IMR-90 (cell line): ENCODE results near the gene NUP58. TPM values are rescaled to one million over a fixed set of nuclear protein-coding genes. Genes with fewer than 3 reads are reported as not detected.

Experiments
- ATAC-seq: fragments of 200-7000 bp; cut with Tn5 transposase; 2 replicates; pipeline ENCODE4 v1.9.1; 2020; ENCODE audit warnings: low read depth, mild to moderate bottlenecking, moderate library complexity
- BruUV-seq: library from RNA; stranded (reverse); fragments of 400-500 nt; replicated peaks from 2 replicates; lab custom pipeline; 2021; lab: Mats Ljungman, UMichigan
- CTCF ChIA-PET: fragments of 300-600 bp; formaldehyde crosslinking; extraction: SDS; loops from one replicate; lab custom pipeline; 2021; ENCODE audit warnings: antibody characterized with exemption; lab: Yijun Ruan, JAX
- POLR2A ChIA-PET: fragments of 300-600 bp; sonication (Branson Sonifier 250); formaldehyde crosslinking; loops from one replicate; lab custom pipeline; 2022; ENCODE audit warnings: antibody characterized with exemption; ENCODE audit not compliant: unreplicated experiment; lab: Charles Lee
- DNase-seq: peaks from one replicate; pipeline ENCODE4 v3.0.0; 2013
- H2AFZ ChIP-seq: replicated peaks from 2 replicates; pipeline ENCODE3; 2013; ENCODE audit warnings: low read length, mild to moderate bottlenecking; ENCODE audit not compliant: poor library complexity
- H2AK5ac ChIP-seq: 2 replicates; pipeline ENCODE4 v1.6.1; 2013; ENCODE audit warnings: low read depth, low read length, inconsistent platforms
- H2AK9ac ChIP-seq: replicated peaks from 2 replicates; pipeline ENCODE3; 2013; ENCODE audit warnings: mild to moderate bottlenecking, low read depth, low read length, moderate library complexity; ENCODE audit not compliant: poor library complexity
- H2BK120ac ChIP-seq: 2 replicates; pipeline ENCODE4 v1.6.1; 2013; ENCODE audit warnings: low read depth, low read length, inconsistent platforms
- H2BK15ac ChIP-seq: 3 replicates; pipeline ENCODE4 v1.6.1; 2013; ENCODE audit warnings: low read depth, low read length, inconsistent platforms
- H2BK20ac ChIP-seq: 2 replicates; pipeline ENCODE4 v1.6.1; 2013; ENCODE audit warnings: low read depth, mild to moderate bottlenecking, inconsistent platforms, low read length, moderate library complexity
- H2BK5ac ChIP-seq: 2 replicates; pipeline ENCODE4 v1.6.1; 2013; ENCODE audit warnings: mild to moderate bottlenecking, low read depth, low read length, inconsistent platforms; ENCODE audit not compliant: poor library complexity, severe bottlenecking
- H3K14ac ChIP-seq: replicated peaks from 2 replicates; pipeline ENCODE4 v1.6.1; 2013; ENCODE audit warnings: low read depth, low read length, inconsistent platforms
- H3K18ac ChIP-seq: 2 replicates; pipeline ENCODE4 v1.6.1; 2013; ENCODE audit warnings: low read depth, low read length, control low read depth
- H3K23ac ChIP-seq: 2 replicates; pipeline ENCODE4 v1.6.1; 2013; ENCODE audit warnings: low read depth, low read length, inconsistent platforms
- H3K27ac ChIP-seq: 2 replicates; pipeline ENCODE4 v1.5.1; 2013; ENCODE audit warnings: mild to moderate bottlenecking, control low read depth, low read length; ENCODE audit not compliant: insufficient read depth
- H3K27me3 ChIP-seq: 2 replicates; pipeline ENCODE4 v1.6.1; 2013; ENCODE audit warnings: low read length; ENCODE audit not compliant: control insufficient read depth, insufficient read depth
- H3K36me3 ChIP-seq: 2 replicates; pipeline ENCODE4 v1.6.1; 2013; ENCODE audit warnings: low read length, mixed read lengths; ENCODE audit not compliant: control insufficient read depth, insufficient read depth
- H3K4ac ChIP-seq: 2 replicates; pipeline ENCODE4 v1.6.1; 2013; ENCODE audit warnings: low read depth, low read length, inconsistent platforms
- H3K4me1 ChIP-seq: 2 replicates; pipeline ENCODE4 v1.6.1; 2013; ENCODE audit warnings: low read length, mixed read lengths; ENCODE audit not compliant: control insufficient read depth, insufficient read depth
- H3K4me2 ChIP-seq: 2 replicates; pipeline ENCODE4 v1.6.1; 2013; ENCODE audit warnings: low read depth, mild to moderate bottlenecking, control low read depth, low read length, moderate library complexity
- H3K4me3 ChIP-seq: 2 replicates; pipeline ENCODE4 v1.5.1; 2013; ENCODE audit warnings: low read depth, mild to moderate bottlenecking, control low read depth, low read length, moderate library complexity; ENCODE audit not compliant: insufficient read depth
- H3K56ac ChIP-seq: 2 replicates; pipeline ENCODE4 v1.6.1; 2013; ENCODE audit warnings: low read length, inconsistent platforms; ENCODE audit not compliant: insufficient read depth; ENCODE audit errors: extremely low read depth
- H3K79me1 ChIP-seq, 2 experiments: 2 replicates each; pipeline ENCODE4 v1.6.1; 2013; ENCODE audit warnings: low read length in 2 of 2, inconsistent platforms in 1 of 2, low read depth in 1 of 2
- H3K9ac ChIP-seq: 2 replicates; pipeline ENCODE4 v1.6.1; 2013; ENCODE audit warnings: low read depth, low read length, control low read depth
- H3K9me1 ChIP-seq: 2 replicates; pipeline ENCODE4 v1.6.1; 2013; ENCODE audit warnings: low read length, inconsistent platforms; ENCODE audit not compliant: insufficient read depth
- H3K9me3 ChIP-seq: 2 replicates; pipeline ENCODE4 v1.6.1; 2013; ENCODE audit warnings: low read length; ENCODE audit not compliant: control insufficient read depth, insufficient read depth
- H4K20me1 ChIP-seq: 2 replicates; pipeline ENCODE4 v1.6.1; 2013; ENCODE audit warnings: low read length, inconsistent platforms; ENCODE audit not compliant: insufficient read depth
- H4K5ac ChIP-seq: 2 replicates; pipeline ENCODE4 v1.6.1; 2013; ENCODE audit warnings: mild to moderate bottlenecking, low read depth, low read length, control low read depth
- H4K8ac ChIP-seq, 2 experiments: 2 replicates each; pipeline ENCODE4 v1.6.1; 2013; ENCODE audit warnings: low read depth in 2 of 2, low read length in 2 of 2, control low read depth in 1 of 2, inconsistent platforms in 1 of 2
- H4K91ac ChIP-seq: 2 replicates; pipeline ENCODE4 v1.6.1; 2013; ENCODE audit warnings: low read depth, low read length, inconsistent platforms; ENCODE audit not compliant: insufficient read depth
- WGBS, 2 experiments: methylation state at CpG; one replicate each; pipeline versions ENCODE4 v1.1.5 to v1.1.7; 2013; ENCODE audit warnings: missing lambda C conversion rate in 2 of 2; ENCODE audit not compliant: insufficient read length in 1 of 2; ENCODE audit errors: extremely low coverage in 2 of 2; 5-methylcytosine and 5-hydroxymethylcytosine counted together
- dilution Hi-C: fragments of 300-500 bp; cut with HindIII; formaldehyde crosslinking; loops from one replicate; pipeline ENCODE4 v1.14.3; 2018; ENCODE audit warnings: low sequenced_read_pairs; ENCODE audit not compliant: unreplicated experiment
- in situ Hi-C: fragments of 300-500 bp; cut with MboI; formaldehyde crosslinking; loops from 3 replicates; pipeline ENCODE4 v1.14.3; 2019; ENCODE audit warnings: low sequenced_read_pairs, inconsistent platforms, mixed read lengths
- intact Hi-C: fragments of 100-400 bp; cut with micrococcal nuclease; formaldehyde crosslinking; loops from 2 replicates; pipeline ENCODE4 v1.10.0; 2022
- polyA plus RNA-seq, 3 experiments: library from polyadenylated mRNA; depleted of rRNA; stranded (reverse); fragments of >200 nt; gene quantifications; 2 replicates each; pipeline ENCODE4 v1.2.3, GENCODE V29; 2012; ENCODE audit warnings: low replicate concordance in 1 of 3
- total RNA-seq: library from RNA; depleted of rRNA; stranded (reverse); fragments of >200 nt; gene quantifications from 2 replicates; pipeline ENCODE4 v1.2.3, GENCODE V29; 2012
- TF ChIP-seq, protein P1 (sequence below): conservative IDR thresholded peaks from 2 replicates; pipeline ENCODE4 v1.5.1; 2012; ENCODE audit warnings: mild to moderate bottlenecking, low read depth, low read length, improper control_type of control experiment

The NUP58 gene
- total and polyA plus RNA-seq, 2 of the 4 experiments (the other 2 are of a cell fraction): 29.7 to 50.7 TPM

DNA sequence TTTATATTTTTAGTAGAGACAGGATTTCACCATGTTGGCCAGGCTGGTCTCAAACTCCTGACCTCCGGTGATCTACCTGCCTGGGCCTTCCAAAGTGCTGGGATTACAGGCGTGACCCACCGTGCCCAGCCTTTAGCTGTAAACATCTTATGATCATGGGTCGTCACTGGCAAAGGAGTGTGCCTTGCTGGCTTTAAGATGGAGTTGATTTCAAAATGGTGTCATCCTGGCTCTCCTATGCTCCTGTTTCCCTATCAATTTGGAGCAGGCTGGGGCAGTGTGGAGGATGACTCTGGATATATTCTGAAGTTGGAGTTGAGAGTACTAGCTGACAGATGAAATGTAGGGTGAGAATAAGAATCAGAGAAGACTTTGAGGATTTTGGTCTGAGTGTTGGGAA is 51.9 kb downstream of the NUP58 start:
- Histone ChIP-seq H3K56ac (no peak overlapping the region), H2BK20ac (no peak overlapping the region), H3K36me3 (no peaks in the 10 kb centered on the region), H2AFZ (no peak overlapping the region), H2AK9ac (no peak overlapping the region), H4K91ac (no peak overlapping the region), H4K8ac (no peak overlapping the region), H3K27me3 (peaks cover 5% of the 10 kb centered on the region), H3K9ac (no peak overlapping the region), H2BK15ac (no peak overlapping the region), H3K4me3 (no peak overlapping the region), H3K9me1 (no peaks in the 10 kb centered on the region), H4K5ac (no peak overlapping the region), H3K9me3 (no peaks in the 10 kb centered on the region), H2AK5ac (no peak overlapping the region), H3K18ac (no peak overlapping the region), H3K14ac (no peak overlapping the region), H2BK120ac (no peak overlapping the region), H2BK5ac (no peak overlapping the region), H4K20me1 (no peaks in the 10 kb centered on the region), H3K4me1 (no peaks in the 10 kb centered on the region), H3K23ac (no peak overlapping the region), H3K27ac (no peak overlapping the region), H3K79me1 (no peaks in the 10 kb centered on the region), H3K4ac (no peak overlapping the region), H3K4me2 (no peak overlapping the region)
- TF ChIP-seq, protein P1, sequence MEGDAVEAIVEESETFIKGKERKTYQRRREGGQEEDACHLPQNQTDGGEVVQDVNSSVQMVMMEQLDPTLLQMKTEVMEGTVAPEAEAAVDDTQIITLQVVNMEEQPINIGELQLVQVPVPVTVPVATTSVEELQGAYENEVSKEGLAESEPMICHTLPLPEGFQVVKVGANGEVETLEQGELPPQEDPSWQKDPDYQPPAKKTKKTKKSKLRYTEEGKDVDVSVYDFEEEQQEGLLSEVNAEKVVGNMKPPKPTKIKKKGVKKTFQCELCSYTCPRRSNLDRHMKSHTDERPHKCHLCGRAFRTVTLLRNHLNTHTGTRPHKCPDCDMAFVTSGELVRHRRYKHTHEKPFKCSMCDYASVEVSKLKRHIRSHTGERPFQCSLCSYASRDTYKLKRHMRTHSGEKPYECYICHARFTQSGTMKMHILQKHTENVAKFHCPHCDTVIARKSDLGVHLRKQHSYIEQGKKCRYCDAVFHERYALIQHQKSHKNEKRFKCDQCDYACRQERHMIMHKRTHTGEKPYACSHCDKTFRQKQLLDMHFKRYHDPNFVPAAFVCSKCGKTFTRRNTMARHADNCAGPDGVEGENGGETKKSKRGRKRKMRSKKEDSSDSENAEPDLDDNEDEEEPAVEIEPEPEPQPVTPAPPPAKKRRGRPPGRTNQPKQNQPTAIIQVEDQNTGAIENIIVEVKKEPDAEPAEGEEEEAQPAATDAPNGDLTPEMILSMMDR: no peak
- ATAC-seq: no peak
- in situ Hi-C loops: no loop called here
- no CpG with 5 or more reads among the region's 4 CpGs for WGBS, 2 experiments
- intact Hi-C loops: no loop called here
- no TSS peak for BruUV-seq
- ChIA-PET CTCF (no interaction called here), POLR2A (no interaction called here)
- no peak for DNase-seq
- dilution Hi-C loops: no loop called here
